HG02938 (cell line): ENCODE data around the gene DEPDC1B.
A peak's percentile ranks its signal among the peaks of the same experiment; 100 is the strongest.
"Not testable (repeated sequence)": the region's sequence is repeated elsewhere in the genome, so short reads cannot be mapped to it uniquely, and the experiment has no call there.

Experiments
- ATAC-seq: cut with Tn5 transposase; IDR thresholded peaks from one replicate; pipeline ENCODE4 v1.9.1; 2021; ENCODE audit warnings: mild to moderate bottlenecking, moderate library complexity; ENCODE audit not compliant: unreplicated experiment

The DEPDC1B gene

GRCh38 chr5:60649288-60649917 is 50.6 kb downstream of the DEPDC1B start:
- ATAC-seq: peak; percentile 85

GRCh38 chr5:60648175-60648574 is 51.8 kb downstream of the DEPDC1B start:
- ATAC-seq: no peak

GRCh38 chr5:60640901-60641300 is 59.1 kb downstream of the DEPDC1B start:
- ATAC-seq: no peak

GRCh38 chr5:60639544-60639943 is 60.4 kb downstream of the DEPDC1B start:
- no peak for ATAC-seq

GRCh38 chr5:60638300-60638699 is 61.7 kb downstream of the DEPDC1B start:
- ATAC-seq: no peak

GRCh38 chr5:60636644-60637043 is 63.3 kb downstream of the DEPDC1B start:
- no peak for ATAC-seq

GRCh38 chr5:60636001-60636400 is 64.0 kb downstream of the DEPDC1B start:
- no peak for ATAC-seq

- ATAC-seq: no peak
Measured at GRCh38 chr5:60634051-60634450, 65.9 kb downstream of the DEPDC1B start.

GRCh38 chr5:60633341-60633740 is 66.6 kb downstream of the DEPDC1B start:
- no peak for ATAC-seq

GRCh38 chr5:60632153-60632552 is 67.8 kb downstream of the DEPDC1B start:
- no peak for ATAC-seq

- no peak for ATAC-seq
Measured at GRCh38 chr5:60630836-60631235, 69.1 kb downstream of the DEPDC1B start.

- ATAC-seq: no peak
Measured at GRCh38 chr5:60630179-60630578, 69.8 kb downstream of the DEPDC1B start.

- ATAC-seq: not testable (repeated sequence)
Measured at GRCh38 chr5:60624875-60625274, 75.1 kb downstream of the DEPDC1B start.

- ATAC-seq: not testable (repeated sequence)
Measured at GRCh38 chr5:60620752-60621151, 79.2 kb downstream of the DEPDC1B start.

GRCh38 chr5:60613826-60614225 is 86.1 kb downstream of the DEPDC1B start:
- peak; percentile 70 for ATAC-seq

- ATAC-seq: no peak
Measured at GRCh38 chr5:60611099-60611740, 88.7 kb downstream of the DEPDC1B start.

- ATAC-seq: no peak
Measured at GRCh38 chr5:60604771-60605170, 95.2 kb downstream of the DEPDC1B start.

- ATAC-seq: peak; percentile 66
Measured at GRCh38 chr5:60598424-60598823, 101.5 kb downstream of the DEPDC1B start.

GRCh38 chr5:60597572-60598320 is 102.2 kb downstream of the DEPDC1B start:
- peak; percentile 77 for ATAC-seq

GRCh38 chr5:60594715-60595477 is 105.1 kb downstream of the DEPDC1B start:
- no peak for ATAC-seq

- no peak for ATAC-seq
Measured at GRCh38 chr5:60590172-60590571, 109.8 kb downstream of the DEPDC1B start.
